ENCODE measurements around the gene NPDC1. TPM values are rescaled to one million over a fixed set of nuclear protein-coding genes. Genes with fewer than 3 reads are reported as not detected.

NPDC1 gene
- polyA plus RNA-seq (2011; rRNA removed) (21.8 and 31.9 TPM in 2 replicates), polyA minus RNA-seq (2011; rRNA and poly(A)+ RNA removed) (8.2 and 13.4 TPM in 2 replicates)

GRCh38 chr9:137046088-137046787 is at the start of gene NPDC1:
Gene NPDC1 (minus strand): TSS chr9:137046177. CDS start chr9:137045989, 188 bp downstream.
- ChIA-PET POLR2A (no interaction called here), CTCF (interaction anchor here (0.7 to 4.3 kb wide), 24 partner anchors 9 to 260 kb away, joined by 3 to 153 read pairs (median 6); partner anchors contain the start of genes AJM1, CYSRT1, FUT7 and RNF224)
- TF ChIP-seq CTCF (IDR thresholded peaks at IDR 0.05; ENCODE audit: insufficient read depth, low read depth, low read length), result peak; percentile 95
- Histone ChIP-seq H3K27me3 (ENCODE audit: control insufficient read depth, insufficient read depth, low read length) (peaks cover 7% of the 10 kb centered on the region; the same call in 1 of the 2 replicates), H3K4me3 (ENCODE audit: low read depth, low read length) (peak within 1 kb of the TSS; percentile 55), H3K36me3 (ENCODE audit: control insufficient read depth, insufficient read depth, low read length) (no peaks in the 10 kb centered on the region; the same call in 1 of the 2 replicates)
- DNase-seq (ENCODE audit: low read depth), result no peak

GRCh38 chr9:137089232-137089947 is 43.4 kb upstream of the NPDC1 start:
- Histone ChIP-seq H3K4me3 (ENCODE audit: low read depth, low read length) (no peak overlapping the region), H3K27me3 (ENCODE audit: control insufficient read depth, insufficient read depth, low read length) (no peaks in the 10 kb centered on the region), H3K36me3 (ENCODE audit: control insufficient read depth, insufficient read depth, low read length) (peaks cover 8% of the 10 kb centered on the region)
- no peak for TF ChIP-seq CTCF (IDR thresholded peaks at IDR 0.05; ENCODE audit: insufficient read depth, low read depth, low read length)
- DNase-seq (ENCODE audit: low read depth), result no peak
- POLR2A ChIA-PET, result no interaction called here
- CTCF ChIA-PET, result interaction anchor here (1.7 to 3.3 kb wide), 2 partner anchors 43 to 60 kb away, joined by 7 to 9 read pairs; partner anchors contain the start of gene NPDC1

GRCh38 chr9:137088121-137088520 is 42.1 kb upstream of the NPDC1 start:
- no peak for TF ChIP-seq CTCF (IDR thresholded peaks at IDR 0.05; ENCODE audit: insufficient read depth, low read depth, low read length)
- ChIA-PET POLR2A (no interaction called here), CTCF (interaction anchor here (0.7 to 3.3 kb wide), 4 partner anchors 21 to 59 kb away, joined by 5 to 9 read pairs (median 7); partner anchors contain the start of gene NPDC1)
- Histone ChIP-seq H3K36me3 (ENCODE audit: control insufficient read depth, insufficient read depth, low read length) (peaks cover 8% of the 10 kb centered on the region), H3K27me3 (ENCODE audit: control insufficient read depth, insufficient read depth, low read length) (no peaks in the 10 kb centered on the region), H3K4me3 (ENCODE audit: low read depth, low read length) (no peak overlapping the region)
- DNase-seq (ENCODE audit: low read depth), result no peak

- CTCF ChIA-PET, result interaction anchor here (1.1 to 3.3 kb wide), 6 partner anchors 9 to 58 kb away, joined by 3 to 10 read pairs (median 7); partner anchors contain the start of gene NPDC1
- POLR2A ChIA-PET, result interaction anchor here (0.7 to 1.0 kb wide), 2 partner anchors 10 to 18 kb away, joined by 3 to 4 read pairs; no protein-coding TSS in a partner anchor
- peak overlapping the region; percentile 64 for H3K4me3 ChIP-seq (ENCODE audit: low read depth, low read length)
- no peak for DNase-seq (ENCODE audit: low read depth)
- TF ChIP-seq CTCF (IDR thresholded peaks at IDR 0.05; ENCODE audit: insufficient read depth, low read depth, low read length), result no peak
- no peaks in the 10 kb centered on the region for H3K27me3 ChIP-seq (ENCODE audit: control insufficient read depth, insufficient read depth, low read length)
- H3K36me3 ChIP-seq (ENCODE audit: control insufficient read depth, insufficient read depth, low read length), result peaks cover 10% of the 10 kb centered on the region
Measured at GRCh38 chr9:137087409-137087925, 41.5 kb upstream of the NPDC1 start.
